ENCODE measurements around the gene PCSK4. TPM values are rescaled to one million over a fixed set of nuclear protein-coding genes. Genes with fewer than 3 reads are reported as not detected.

Gene PCSK4
- total RNA-seq, 1 experiment from 2014 or later: 3.9 TPM

DNA sequence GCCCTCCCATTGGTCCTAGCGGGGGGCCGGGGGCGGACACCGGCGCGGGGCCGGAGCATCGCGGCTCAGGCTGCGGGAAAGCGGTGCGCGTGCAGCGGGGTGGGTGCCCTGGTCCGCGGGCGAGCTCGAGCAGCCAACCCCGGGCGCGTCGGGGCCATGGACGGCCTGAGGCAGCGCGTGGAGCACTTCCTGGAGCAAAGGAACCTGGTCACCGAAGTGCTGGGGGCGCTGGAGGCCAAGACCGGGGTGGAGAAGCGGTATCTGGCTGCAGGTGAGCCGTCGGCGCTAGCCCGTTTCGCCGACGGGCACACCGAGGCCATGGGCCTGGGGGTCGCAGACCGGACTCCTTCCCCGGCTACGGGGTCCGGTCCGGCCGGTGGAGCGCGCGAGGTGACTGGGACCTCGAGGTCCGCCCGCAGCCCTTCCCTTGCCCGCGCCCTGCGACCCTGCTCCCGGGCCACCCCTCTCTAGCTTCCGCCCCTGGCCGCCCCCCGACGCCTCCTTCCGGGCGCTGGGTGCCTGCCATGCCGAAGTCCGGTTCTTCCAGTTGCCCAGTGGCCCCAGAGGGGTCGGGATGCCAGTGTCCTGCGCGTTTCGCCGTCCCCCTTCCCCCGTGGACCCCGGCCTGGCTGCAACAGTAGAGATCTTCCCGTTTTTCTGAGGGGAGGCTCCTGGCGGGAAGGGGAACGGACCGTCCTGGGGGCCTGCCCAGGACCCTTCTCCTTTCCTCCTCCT is 1.1 kb upstream of the PCSK4 start, which contains the start of gene REEP6:
TSS of gene REEP6 (plus strand) at position 68 of the 735 bp plus-strand sequence. CDS start at position 157, 89 bp downstream.
- CTCF ChIA-PET: interaction anchor here (0.6 to 1.0 kb wide), 2 partner anchors 20 to 255 kb away, joined by 3 to 4 read pairs; no protein-coding TSS in a partner anchor
- H3K79me2 ChIP-seq (ENCODE audit: low read length): 0 out of 2 replicates have a peak, but pooled peaks cover 3% of the 10 kb centered on the region
- no peaks in the 10 kb centered on the region for H3K27me3 ChIP-seq (ENCODE audit: low read length)
- no peaks in the 10 kb centered on the region for H3F3A ChIP-seq (ENCODE audit: low read length, unreplicated experiment)
- peak within 1 kb of the TSS; percentile 76 for H3K4me3 ChIP-seq (ENCODE audit: low read length)
- ATAC-seq (no peak), DNase-seq (no peak)
- H3K27ac ChIP-seq (ENCODE audit: low read length): no peak within 1 kb of the TSS
- H3K4me2 ChIP-seq (ENCODE audit: low read length): peak within 1 kb of the TSS; percentile 92
- no peaks in the 10 kb centered on the region for H3K36me3 ChIP-seq (ENCODE audit: low read depth, low read length)
- peak within 1 kb of the TSS; percentile 67 for H3K9ac ChIP-seq (ENCODE audit: low read length)
- no peaks in the 10 kb centered on the region for H3K9me2 ChIP-seq (replicated peaks; ENCODE audit: low read length)
- no peaks in the 10 kb centered on the region for H4K20me1 ChIP-seq (ENCODE audit: low read length)
- intact Hi-C loops (cut with micrococcal nuclease): no loop called here
- no peak for TF ChIP-seq EZH2 (IDR thresholded peaks at IDR 0.05; ENCODE audit: low read length, unreplicated experiment)
- no peak for TF ChIP-seq EZH2phosphoT487 (IDR thresholded peaks at IDR 0.05; ENCODE audit: borderline replicate concordance, low read length)
- TF ChIP-seq, protein P1, sequence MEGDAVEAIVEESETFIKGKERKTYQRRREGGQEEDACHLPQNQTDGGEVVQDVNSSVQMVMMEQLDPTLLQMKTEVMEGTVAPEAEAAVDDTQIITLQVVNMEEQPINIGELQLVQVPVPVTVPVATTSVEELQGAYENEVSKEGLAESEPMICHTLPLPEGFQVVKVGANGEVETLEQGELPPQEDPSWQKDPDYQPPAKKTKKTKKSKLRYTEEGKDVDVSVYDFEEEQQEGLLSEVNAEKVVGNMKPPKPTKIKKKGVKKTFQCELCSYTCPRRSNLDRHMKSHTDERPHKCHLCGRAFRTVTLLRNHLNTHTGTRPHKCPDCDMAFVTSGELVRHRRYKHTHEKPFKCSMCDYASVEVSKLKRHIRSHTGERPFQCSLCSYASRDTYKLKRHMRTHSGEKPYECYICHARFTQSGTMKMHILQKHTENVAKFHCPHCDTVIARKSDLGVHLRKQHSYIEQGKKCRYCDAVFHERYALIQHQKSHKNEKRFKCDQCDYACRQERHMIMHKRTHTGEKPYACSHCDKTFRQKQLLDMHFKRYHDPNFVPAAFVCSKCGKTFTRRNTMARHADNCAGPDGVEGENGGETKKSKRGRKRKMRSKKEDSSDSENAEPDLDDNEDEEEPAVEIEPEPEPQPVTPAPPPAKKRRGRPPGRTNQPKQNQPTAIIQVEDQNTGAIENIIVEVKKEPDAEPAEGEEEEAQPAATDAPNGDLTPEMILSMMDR (conservative IDR thresholded peaks at IDR 0.05; ENCODE audit: low read depth, low read length): no peak
- BruUV-seq (replicated peaks): no TSS peak
- H2AFZ ChIP-seq (ENCODE audit: low read length): peak within 1 kb of the TSS; percentile 93
- H3K4me1 ChIP-seq (ENCODE audit: insufficient read depth, low read length): peaks cover 12% of the 10 kb centered on the region
- no peaks in the 10 kb centered on the region for H3K9me3 ChIP-seq (ENCODE audit: low read length)
- POLR2A ChIA-PET (ENCODE audit: unreplicated experiment): no interaction called here

DNA sequence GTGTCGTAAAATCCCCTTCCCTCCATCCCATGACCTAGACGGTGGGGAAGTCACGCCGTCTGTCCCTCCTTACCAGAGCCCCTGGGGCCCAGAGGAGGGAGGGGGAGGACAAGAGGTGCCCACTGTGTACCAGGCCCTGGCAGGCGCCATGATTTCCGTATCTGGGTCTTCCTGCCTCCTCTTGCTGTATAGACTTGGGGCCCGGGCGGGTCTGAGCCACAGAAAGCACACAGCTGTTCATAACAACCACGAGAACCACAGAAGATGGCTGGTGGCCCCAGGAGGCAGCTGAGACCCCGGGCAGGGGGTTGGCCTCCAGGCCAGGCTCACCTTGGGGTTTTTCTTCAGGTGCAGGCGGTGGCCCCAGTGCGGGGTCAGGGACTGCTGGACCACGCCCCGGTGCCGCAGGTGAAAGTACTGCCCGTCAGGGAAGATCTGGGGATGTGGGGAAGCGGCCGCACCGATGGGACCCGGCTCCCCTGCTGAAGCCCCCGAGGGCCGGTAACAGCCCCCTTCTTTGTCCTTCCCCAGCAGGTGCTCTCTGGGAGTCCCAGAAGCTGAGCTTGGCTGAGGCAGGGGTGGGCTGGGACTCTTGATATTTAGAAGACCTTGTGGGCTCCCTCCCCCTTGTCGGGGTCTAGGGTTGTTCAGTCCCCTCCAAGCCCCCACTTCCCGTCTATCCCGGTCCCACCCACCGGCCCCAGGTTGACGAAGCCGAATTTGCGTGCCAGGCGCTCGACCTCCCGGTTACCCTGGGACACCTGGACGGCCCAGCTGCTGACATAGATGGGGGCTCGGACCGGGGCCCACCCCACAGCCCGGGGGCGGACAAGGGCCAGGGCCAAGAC is 463 bp downstream of the PCSK4 start:
- ATAC-seq (no peak), DNase-seq (no peak)
- H4K20me1 ChIP-seq (ENCODE audit: low read length): no peaks in the 10 kb centered on the region
- peak overlapping the region; percentile 93 for H2AFZ ChIP-seq (ENCODE audit: low read length)
- TF ChIP-seq EZH2phosphoT487 (IDR thresholded peaks at IDR 0.05; ENCODE audit: borderline replicate concordance, low read length): no peak
- TF ChIP-seq, protein P1 (conservative IDR thresholded peaks at IDR 0.05; ENCODE audit: low read depth, low read length): no peak
- TF ChIP-seq EZH2 (IDR thresholded peaks at IDR 0.05; ENCODE audit: low read length, unreplicated experiment): no peak
- ChIA-PET POLR2A (ENCODE audit: unreplicated experiment) (no interaction called here), CTCF (no interaction called here)
- BruUV-seq (replicated peaks): TSS peak; percentile 83
- peaks cover 12% of the 10 kb centered on the region for H3K4me1 ChIP-seq (ENCODE audit: insufficient read depth, low read length)
- H3K9me2 ChIP-seq (replicated peaks; ENCODE audit: low read length): no peaks in the 10 kb centered on the region
- intact Hi-C loops (cut with micrococcal nuclease): no loop called here
- no peaks in the 10 kb centered on the region for H3K27me3 ChIP-seq (ENCODE audit: low read length)
- peak overlapping the region; percentile 92 for H3K4me2 ChIP-seq (ENCODE audit: low read length)
- peak overlapping the region; percentile 67 for H3K9ac ChIP-seq (ENCODE audit: low read length)
- H3K9me3 ChIP-seq (ENCODE audit: low read length): no peaks in the 10 kb centered on the region
- H3F3A ChIP-seq (ENCODE audit: low read length, unreplicated experiment): no peaks in the 10 kb centered on the region
- H3K79me2 ChIP-seq (ENCODE audit: low read length): 0 out of 2 replicates have a peak, but pooled peaks cover 3% of the 10 kb centered on the region
- peak overlapping the region; percentile 76 for H3K4me3 ChIP-seq (ENCODE audit: low read length)
- H3K27ac ChIP-seq (ENCODE audit: low read length): no peak overlapping the region
- H3K36me3 ChIP-seq (ENCODE audit: low read depth, low read length): no peaks in the 10 kb centered on the region
